ENCODE results near the gene LRRC58.
A peak's percentile ranks its signal among the peaks of the same experiment; 100 is the strongest.

LRRC58 gene

DNA sequence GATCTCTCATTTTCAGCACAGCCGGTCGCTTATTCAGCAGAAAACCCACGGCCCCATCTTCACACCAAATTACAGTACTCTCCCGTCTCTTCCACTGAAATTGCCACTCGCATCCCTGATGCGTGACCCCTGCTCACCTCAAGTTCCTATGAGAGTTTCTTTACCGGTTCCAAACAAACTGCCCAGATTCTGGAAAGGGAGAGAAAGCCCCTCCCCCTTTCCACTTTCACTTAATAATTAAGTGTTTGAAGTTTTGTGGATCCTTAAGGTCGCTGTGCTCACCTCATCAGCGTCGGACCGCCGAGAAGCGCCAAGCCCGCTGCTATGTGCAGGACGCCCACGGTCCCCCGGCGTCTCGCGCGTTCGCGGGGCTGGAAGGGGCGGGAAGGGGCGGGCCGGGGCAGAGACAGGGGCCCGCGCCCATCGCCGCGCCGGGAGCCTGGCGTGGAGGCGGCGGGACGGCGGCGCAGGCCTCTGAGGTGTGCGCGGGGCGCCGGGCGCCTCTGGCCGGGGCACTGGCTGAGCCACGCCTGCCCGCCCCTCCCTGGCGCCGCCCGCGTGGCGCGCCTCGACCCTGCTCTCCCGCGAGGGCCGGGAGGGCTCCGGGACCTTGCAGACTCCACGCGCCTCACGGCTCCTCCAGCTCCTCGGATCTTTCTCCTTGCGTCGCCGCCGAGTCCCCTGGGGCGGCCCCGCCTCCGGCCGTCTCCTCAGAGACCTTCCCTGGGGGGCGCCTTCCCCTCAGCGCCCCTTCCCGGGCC is 64.2 kb downstream of the LRRC58 start, which contains the start of gene GPR156:
Gene GPR156, minus strand, starts transcription at position 476 of the 761 bp plus-strand sequence. CDS start 41,124 bp downstream, outside the sequence.
- H3K4me1 ChIP-seq (ENCODE audit: control insufficient read depth in 2 of 2, insufficient read depth in 2 of 2, low read length in 2 of 2), result no peaks in the 10 kb centered on the region
- H3K27me3 ChIP-seq (ENCODE audit: control insufficient read depth in 2 of 2, insufficient read depth in 2 of 2, low read length in 2 of 2), result peaks cover 14 to 15% of the 10 kb centered on the region in 2 donors
- H3K36me3 ChIP-seq (ENCODE audit: control insufficient read depth in 2 of 2, insufficient read depth in 2 of 2, low read length in 2 of 2), result no peaks in the 10 kb centered on the region
- no peaks in the 10 kb centered on the region for H3K9me3 ChIP-seq (ENCODE audit: control insufficient read depth in 2 of 2, low read length in 2 of 2)
- H3K27ac ChIP-seq (ENCODE audit: low read depth in 2 of 2, low read length in 2 of 2), result no peak within 1 kb of the TSS
- peak within 1 kb of the TSS; percentile 21 to 59 for H3K4me3 ChIP-seq (ENCODE audit: low read length in 2 of 2)
- H3K9ac ChIP-seq (ENCODE audit: low read depth in 1 of 2, low read length in 2 of 2), result no peak within 1 kb of the TSS

DNA sequence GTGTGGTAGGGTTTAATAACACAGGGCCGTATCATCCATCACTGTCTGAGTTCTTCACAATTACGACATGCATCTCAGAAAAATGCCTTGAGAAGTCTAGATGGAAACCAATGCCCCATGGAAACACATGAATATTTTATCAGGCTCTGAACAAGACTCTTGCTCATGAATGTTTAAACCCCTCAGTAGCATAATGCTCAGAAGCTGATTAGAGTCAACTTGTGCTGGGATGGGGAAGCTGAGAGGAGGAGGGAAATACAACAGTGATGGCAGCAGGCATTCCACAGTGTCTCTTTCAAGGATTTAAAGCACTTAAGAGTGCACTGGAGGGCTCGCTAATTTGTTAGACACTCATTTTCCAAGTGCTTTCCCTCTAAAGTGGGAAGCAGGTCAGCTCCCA is 67.9 kb downstream of the LRRC58 start:
- H3K36me3 ChIP-seq (ENCODE audit: control insufficient read depth in 2 of 2, insufficient read depth in 2 of 2, low read length in 2 of 2), result no peaks in the 10 kb centered on the region
- no peaks in the 10 kb centered on the region for H3K9me3 ChIP-seq (ENCODE audit: control insufficient read depth in 2 of 2, low read length in 2 of 2)
- no peak overlapping the region for H3K4me3 ChIP-seq (ENCODE audit: low read length in 2 of 2)
- H3K4me1 ChIP-seq (ENCODE audit: control insufficient read depth in 2 of 2, insufficient read depth in 2 of 2, low read length in 2 of 2), result no peaks in the 10 kb centered on the region
- peaks cover 12 to 14% of the 10 kb centered on the region in 2 donors for H3K27me3 ChIP-seq (ENCODE audit: control insufficient read depth in 2 of 2, insufficient read depth in 2 of 2, low read length in 2 of 2)
- H3K9ac ChIP-seq (ENCODE audit: low read depth in 1 of 2, low read length in 2 of 2), result no peak overlapping the region
- H3K27ac ChIP-seq (ENCODE audit: low read depth in 2 of 2, low read length in 2 of 2), result no peak overlapping the region

DNA sequence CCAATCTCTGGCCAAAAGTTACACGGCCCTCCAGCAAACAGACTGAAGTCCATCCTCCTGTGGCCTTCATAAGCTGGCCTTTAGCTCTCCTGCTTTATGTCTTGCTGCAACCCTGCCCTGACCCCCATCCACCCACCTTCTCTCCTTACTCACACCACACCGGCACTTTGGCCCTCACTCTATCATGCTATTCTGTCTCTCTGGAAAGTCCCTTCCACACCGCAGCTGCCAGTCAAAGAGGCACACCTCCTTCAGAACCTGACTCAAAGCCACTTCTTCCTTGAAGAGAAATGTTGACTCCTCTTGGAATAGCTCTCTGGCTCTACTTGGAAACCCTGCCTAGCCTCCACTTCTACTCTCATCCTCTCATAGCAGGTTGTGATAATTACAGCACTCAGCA is 68.6 kb downstream of the LRRC58 start:
- H3K9me3 ChIP-seq (ENCODE audit: control insufficient read depth in 2 of 2, low read length in 2 of 2), result no peaks in the 10 kb centered on the region
- peaks cover 11 to 12% of the 10 kb centered on the region in 2 donors for H3K27me3 ChIP-seq (ENCODE audit: control insufficient read depth in 2 of 2, insufficient read depth in 2 of 2, low read length in 2 of 2)
- no peak overlapping the region for H3K9ac ChIP-seq (ENCODE audit: low read depth in 1 of 2, low read length in 2 of 2)
- H3K27ac ChIP-seq (ENCODE audit: low read depth in 2 of 2, low read length in 2 of 2), result no peak overlapping the region
- H3K36me3 ChIP-seq (ENCODE audit: control insufficient read depth in 2 of 2, insufficient read depth in 2 of 2, low read length in 2 of 2), result no peaks in the 10 kb centered on the region
- H3K4me1 ChIP-seq (ENCODE audit: control insufficient read depth in 2 of 2, insufficient read depth in 2 of 2, low read length in 2 of 2), result no peaks in the 10 kb centered on the region
- H3K4me3 ChIP-seq (ENCODE audit: low read length in 2 of 2), result no peak overlapping the region

DNA sequence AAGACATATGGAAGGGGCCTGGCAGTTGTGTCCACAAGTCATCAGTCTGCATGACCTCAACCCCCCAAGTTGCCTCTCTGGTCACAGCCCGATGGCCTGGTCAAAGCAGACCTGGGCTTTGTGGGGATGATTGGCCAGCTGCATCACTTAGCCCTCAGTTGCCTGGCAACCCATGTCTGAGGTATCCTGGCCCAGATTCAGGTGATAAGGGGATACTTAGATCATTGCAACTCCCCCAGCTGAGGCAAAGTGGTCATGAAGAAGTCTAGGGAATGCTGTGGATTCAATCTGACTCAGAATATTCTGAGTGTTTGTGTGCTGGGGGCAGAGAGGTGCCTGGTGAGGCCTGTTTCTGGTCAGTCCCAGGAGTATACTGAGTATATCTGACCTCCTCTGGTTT is 69.1 kb downstream of the LRRC58 start:
- Histone ChIP-seq H3K4me1 (ENCODE audit: control insufficient read depth in 2 of 2, insufficient read depth in 2 of 2, low read length in 2 of 2) (no peaks in the 10 kb centered on the region), H3K9ac (ENCODE audit: low read depth in 1 of 2, low read length in 2 of 2) (no peak overlapping the region), H3K4me3 (ENCODE audit: low read length in 2 of 2) (no peak overlapping the region), H3K9me3 (ENCODE audit: control insufficient read depth in 2 of 2, low read length in 2 of 2) (no peaks in the 10 kb centered on the region), H3K27ac (ENCODE audit: low read depth in 2 of 2, low read length in 2 of 2) (no peak overlapping the region), H3K27me3 (ENCODE audit: control insufficient read depth in 2 of 2, insufficient read depth in 2 of 2, low read length in 2 of 2) (peaks cover 6 to 12% of the 10 kb centered on the region in 2 donors), H3K36me3 (ENCODE audit: control insufficient read depth in 2 of 2, insufficient read depth in 2 of 2, low read length in 2 of 2) (no peaks in the 10 kb centered on the region)

DNA sequence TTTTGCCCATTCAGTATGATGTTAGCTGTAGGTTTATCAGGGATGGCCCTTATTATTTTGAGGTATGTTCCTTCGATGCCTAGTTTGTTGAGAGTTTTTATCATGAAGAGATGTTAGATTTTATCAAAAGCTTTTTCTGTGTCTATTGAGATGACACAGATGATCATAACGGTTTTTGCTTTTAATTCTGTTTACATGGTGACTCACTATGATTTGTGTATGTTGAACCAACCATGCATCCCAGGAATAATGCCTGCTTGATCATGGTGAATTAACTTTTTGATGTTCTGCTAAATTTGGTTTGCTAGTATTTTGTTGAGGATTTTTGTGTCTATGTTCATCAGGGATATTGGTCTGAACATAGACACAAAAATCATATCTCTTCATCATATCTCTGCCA is 72.4 kb downstream of the LRRC58 start:
- Histone ChIP-seq H3K9ac (ENCODE audit: low read depth in 1 of 2, low read length in 2 of 2) (no peak overlapping the region), H3K4me1 (ENCODE audit: control insufficient read depth in 2 of 2, insufficient read depth in 2 of 2, low read length in 2 of 2) (no peaks in the 10 kb centered on the region), H3K27ac (ENCODE audit: low read depth in 2 of 2, low read length in 2 of 2) (no peak overlapping the region), H3K36me3 (ENCODE audit: control insufficient read depth in 2 of 2, insufficient read depth in 2 of 2, low read length in 2 of 2) (no peaks in the 10 kb centered on the region), H3K9me3 (ENCODE audit: control insufficient read depth in 2 of 2, low read length in 2 of 2) (no peaks in the 10 kb centered on the region), H3K4me3 (ENCODE audit: low read length in 2 of 2) (no peak overlapping the region), H3K27me3 (ENCODE audit: control insufficient read depth in 2 of 2, insufficient read depth in 2 of 2, low read length in 2 of 2) (no peaks in the 10 kb centered on the region)

DNA sequence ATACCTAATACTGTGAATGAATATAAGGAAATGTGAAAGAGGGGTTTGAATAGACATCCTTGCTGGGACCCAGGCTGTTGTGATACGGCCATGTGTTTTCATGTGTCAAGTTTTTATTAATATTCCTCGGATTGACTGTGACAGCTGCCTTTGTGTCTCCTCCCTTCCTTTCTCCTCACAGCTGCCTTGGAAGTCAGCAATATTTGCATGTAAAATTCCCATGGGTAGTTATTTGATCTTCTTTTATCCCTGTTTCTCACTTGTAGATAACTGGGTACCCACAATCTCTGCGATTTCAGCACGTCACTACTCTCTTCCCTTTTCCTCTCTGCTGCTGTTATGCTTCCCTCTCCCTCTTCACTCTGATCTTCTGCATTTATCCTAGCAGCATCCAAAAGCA is 73.5 kb downstream of the LRRC58 start:
- no peaks in the 10 kb centered on the region for H3K36me3 ChIP-seq (ENCODE audit: control insufficient read depth in 2 of 2, insufficient read depth in 2 of 2, low read length in 2 of 2)
- H3K27me3 ChIP-seq (ENCODE audit: control insufficient read depth in 2 of 2, insufficient read depth in 2 of 2, low read length in 2 of 2), result no peaks in the 10 kb centered on the region
- no peak overlapping the region for H3K27ac ChIP-seq (ENCODE audit: low read depth in 2 of 2, low read length in 2 of 2)
- H3K4me3 ChIP-seq (ENCODE audit: low read length in 2 of 2), result no peak overlapping the region
- H3K9me3 ChIP-seq (ENCODE audit: control insufficient read depth in 2 of 2, low read length in 2 of 2), result no peaks in the 10 kb centered on the region
- no peaks in the 10 kb centered on the region for H3K4me1 ChIP-seq (ENCODE audit: control insufficient read depth in 2 of 2, insufficient read depth in 2 of 2, low read length in 2 of 2)
- no peak overlapping the region for H3K9ac ChIP-seq (ENCODE audit: low read depth in 1 of 2, low read length in 2 of 2)

DNA sequence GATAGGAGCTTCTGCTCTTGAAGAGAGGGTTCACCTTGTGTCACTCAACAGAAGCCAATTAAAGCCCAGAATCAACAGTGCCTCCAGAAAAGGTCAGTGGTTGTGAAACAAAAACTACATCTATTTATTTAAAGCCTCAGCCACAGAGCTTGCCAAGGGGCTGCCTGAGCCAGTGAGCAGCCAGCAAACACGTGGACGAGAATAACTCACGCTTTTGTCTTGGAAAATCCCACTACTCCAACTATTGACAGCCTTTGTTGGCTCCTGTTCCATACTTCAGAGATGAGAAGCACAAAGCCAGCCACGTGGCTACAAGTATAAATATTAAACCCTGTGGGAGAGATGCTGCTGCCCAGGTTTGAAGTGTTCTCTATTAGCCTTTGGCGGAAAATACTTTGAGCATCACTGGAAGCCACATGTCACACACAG is 74.4 kb downstream of the LRRC58 start:
- no peaks in the 10 kb centered on the region for H3K9me3 ChIP-seq (ENCODE audit: control insufficient read depth in 2 of 2, low read length in 2 of 2)
- no peak overlapping the region for H3K4me3 ChIP-seq (ENCODE audit: low read length in 2 of 2)
- H3K27me3 ChIP-seq (ENCODE audit: control insufficient read depth in 2 of 2, insufficient read depth in 2 of 2, low read length in 2 of 2), result no peaks in the 10 kb centered on the region
- H3K9ac ChIP-seq (ENCODE audit: low read depth in 1 of 2, low read length in 2 of 2), result no peak overlapping the region
- no peaks in the 10 kb centered on the region for H3K36me3 ChIP-seq (ENCODE audit: control insufficient read depth in 2 of 2, insufficient read depth in 2 of 2, low read length in 2 of 2)
- H3K4me1 ChIP-seq (ENCODE audit: control insufficient read depth in 2 of 2, insufficient read depth in 2 of 2, low read length in 2 of 2), result no peaks in the 10 kb centered on the region
- H3K27ac ChIP-seq (ENCODE audit: low read depth in 2 of 2, low read length in 2 of 2), result no peak overlapping the region
